K562 (cell line): ENCODE results near the gene MIS18A. TPM values are rescaled to one million over a fixed set of nuclear protein-coding genes. Genes with fewer than 3 reads are reported as not detected.

Experiments used
- ATF2 ChIP-seq: sonication (generic); formaldehyde crosslinking; IDR thresholded peaks from 2 replicates; pipeline ENCODE4 v1.8.1; 2022; ENCODE audit warnings: missing genetic modification reagents
- DPF2 ChIP-seq: fragments of 450-650 bp; IDR thresholded peaks from 2 replicates; pipeline ENCODE4 v1.6.1; 2016
- EP400 ChIP-seq: fragments of 450-650 bp; IDR thresholded peaks from 2 replicates; pipeline ENCODE4 v1.6.1; 2017; ENCODE audit warnings: antibody characterized with exemption, mild to moderate bottlenecking, moderate library complexity
- FIP1L1 ChIP-seq: fragments of 200-400 bp; formaldehyde crosslinking; IDR thresholded peaks from 2 replicates; pipeline ENCODE4 v1.6.1; 2018; ENCODE audit warnings: mild to moderate bottlenecking, low read depth, low read length; ENCODE audit not compliant: poor library complexity, severe bottlenecking
- FOXA3 ChIP-seq, 2 experiments: fragments of 450-650 bp in 1 of 2; sonication (generic) in 1 of 2; formaldehyde crosslinking; IDR thresholded peaks in 1 of 2; conservative IDR thresholded peaks in 1 of 2; 2 replicates each; pipeline versions ENCODE4 v1.4.0 to v1.8.0; 2020 to 2022; ENCODE audit warnings: mild to moderate bottlenecking in 2 of 2, missing genetic modification reagents in 1 of 2
- FOXJ2 ChIP-seq: fragments of 200-800 bp; sonication (Bioruptor generic); IDR thresholded peaks from 2 replicates; pipeline ENCODE4 v1.6.1; 2016; ENCODE audit warnings: missing genetic modification characterization, missing compliant biosample characterization
- ILF3 ChIP-seq: fragments of 450-650 bp; IDR thresholded peaks from 2 replicates; pipeline ENCODE4 v1.6.1; 2018; ENCODE audit warnings: antibody characterized with exemption, mild to moderate bottlenecking, moderate library complexity, borderline replicate concordance
- MAX ChIP-seq: sonication (generic); formaldehyde crosslinking; IDR thresholded peaks from 2 replicates; pipeline ENCODE4 v1.9.0; 2022; ENCODE audit warnings: mild to moderate bottlenecking, missing genetic modification reagents
- MCM3 ChIP-seq: fragments of 450-650 bp; IDR thresholded peaks from 2 replicates; pipeline ENCODE4 v1.6.1; 2016
- MXI1 ChIP-seq: IDR thresholded peaks from 2 replicates; pipeline ENCODE4 v1.6.1; 2011; ENCODE audit warnings: low read depth, mild to moderate bottlenecking, improper control_type of control experiment, low read length
- MYNN ChIP-seq, 2 experiments: sonication (generic); formaldehyde crosslinking in 1 of 2; IDR thresholded peaks; 2 replicates each; pipeline versions ENCODE4 v1.5.0 to v1.6.1; 2016 to 2020; ENCODE audit warnings: antibody characterized with exemption in 1 of 2, missing genetic modification reagents in 1 of 2
- PREB ChIP-seq: sonication (generic); formaldehyde crosslinking; IDR thresholded peaks from 2 replicates; pipeline ENCODE4 v1.8.1; 2023; ENCODE audit warnings: mild to moderate bottlenecking, missing genetic modification reagents
- RBM25 ChIP-seq: fragments of 200-400 bp; formaldehyde crosslinking; IDR thresholded peaks from 2 replicates; pipeline ENCODE4 v1.6.1; 2018; ENCODE audit warnings: low read length, low read depth, moderate library complexity; ENCODE audit not compliant: severe bottlenecking
- SNRNP70 ChIP-seq: fragments of 200-400 bp; formaldehyde crosslinking; optimal IDR thresholded peaks from 2 replicates; pipeline ENCODE3; 2017; ENCODE audit warnings: low read depth, low read length
- SRSF9 ChIP-seq: fragments of 200-400 bp; formaldehyde crosslinking; IDR thresholded peaks from 2 replicates; pipeline ENCODE4 v1.6.1; 2017; ENCODE audit warnings: low read depth, low read length, borderline replicate concordance
- TAF9B ChIP-seq: fragments of 450-650 bp; IDR thresholded peaks from 2 replicates; pipeline ENCODE4 v1.6.1; 2018; ENCODE audit warnings: mild to moderate bottlenecking; ENCODE audit not compliant: partially characterized antibody
- TBP ChIP-seq: optimal IDR thresholded peaks from 2 replicates; pipeline ENCODE3; 2011; ENCODE audit warnings: low read depth, low read length, improper control_type of control experiment
- YY1 ChIP-seq, 3 experiments: IDR thresholded peaks; 2 replicates each; pipeline ENCODE4 v1.6.1; 2011; ENCODE audit warnings: low read length in 2 of 3, mild to moderate bottlenecking in 2 of 3, moderate library complexity in 2 of 3, borderline replicate concordance in 1 of 3, control low read depth in 1 of 3, low read depth in 1 of 3; ENCODE audit not compliant: insufficient read depth in 3 of 3, insufficient replicate concordance in 2 of 3, control insufficient read depth in 1 of 3, insufficient read length in 1 of 3; ENCODE audit errors: extremely low read depth in 1 of 3
- ZNF232 ChIP-seq: sonication (generic); formaldehyde crosslinking; IDR thresholded peaks from 2 replicates; pipeline ENCODE4 v1.8.0; 2022; ENCODE audit warnings: mild to moderate bottlenecking, missing genetic modification reagents
- ZNF444 ChIP-seq: fragments of 250-450 bp; sonication (Bioruptor Pico); IDR thresholded peaks from 2 replicates; pipeline ENCODE4 v1.4.0; 2020; ENCODE audit warnings: mild to moderate bottlenecking, moderate library complexity
- ZNF639 ChIP-seq, 2 experiments: fragments of 200-800 bp in 1 of 2; sonication (Bioruptor generic) in 1 of 2; sonication (generic) in 1 of 2; formaldehyde crosslinking in 1 of 2; IDR thresholded peaks in 1 of 2; conservative IDR thresholded peaks in 1 of 2; 2 replicates each; pipeline versions ENCODE4 v1.5.0 to v1.6.1; 2016 to 2020; ENCODE audit warnings: missing compliant biosample characterization in 1 of 2, missing genetic modification characterization in 1 of 2, missing genetic modification reagents in 1 of 2
- ZNF668 ChIP-seq: fragments of 250-450 bp; sonication (Bioruptor Pico); IDR thresholded peaks from 2 replicates; pipeline ENCODE4 v1.8.0; 2022; ENCODE audit warnings: mild to moderate bottlenecking, inconsistent platforms
- ZNF695 ChIP-seq: fragments of 450-650 bp; formaldehyde crosslinking; IDR thresholded peaks from 2 replicates; pipeline ENCODE4 v1.4.0; 2020; ENCODE audit warnings: mild to moderate bottlenecking, moderate library complexity
- polyA plus RNA-seq, 8 experiments: library from polyadenylated mRNA; depleted of rRNA in 4 of 8; stranded (reverse) in 5 of 8; unstranded in 3 of 8; fragments of >200 nt; fragmentation: Nextera tagmentation in 2 of 8; fragmentation: Illumina TruSeq in 1 of 8; extraction: Ambion mirVana in 2 of 8; extraction: Trizol in 1 of 8; gene quantifications; 2 replicates each; pipeline versions ENCODE4 v1.2.1 to v1.2.3, GENCODE V29; 2011 to 2014; ENCODE audit warnings: inconsistent platforms in 1 of 8, missing spikeins in 1 of 8
- total RNA-seq, 7 experiments: library from RNA; depleted of rRNA in 6 of 7; stranded (reverse); fragments of >200 nt in 6 of 7; fragmentation: Illumina TruSeq in 2 of 7; extraction: Trizol in 2 of 7; gene quantifications; 2 replicates each; pipeline versions ENCODE4 v1.2.1 to v1.2.3, GENCODE V29; 2011 to 2021; ENCODE audit warnings: low replicate concordance in 1 of 7

Gene MIS18A
- total and polyA plus RNA-seq, 9 of the 15 experiments (the other 6 are each of a cell fraction or from before 2014, with no cell fraction given): 17.7 to 75.3 (median 60.3) TPM

GRCh38 chr21:32278518-32279376 lies at the start of gene MIS18A (continued):
- TF ChIP-seq MAX (CRISPR knock-in tag): peak; percentile 88
- 0 out of 4 replicates have a peak, but pooled peaks of 1 of the 2 experiments have one; percentile 14 for TF ChIP-seq FOXA3 (CRISPR knock-in tag; conservative IDR thresholded peaks at IDR 0.05 in 1 of 2, IDR thresholded peaks at IDR 0.05 in 1 of 2)
- TF ChIP-seq ZNF695 (CRISPR knock-in tag): no peak
- peak; percentile 96 for TF ChIP-seq EP400
- peak; percentile 63; the same call in 1 of the 2 replicates for TF ChIP-seq FOXJ2
- TF ChIP-seq ZNF639 (CRISPR knock-in tag; conservative IDR thresholded peaks at IDR 0.05 in 1 of 2, IDR thresholded peaks at IDR 0.05 in 1 of 2): peak in 1 of 2 experiments; percentile 81; a peak in 1 of 4 replicates
- no peak for TF ChIP-seq ATF2
- TF ChIP-seq ZNF668 (CRISPR knock-in tag): no peak
- TF ChIP-seq MYNN (IDR thresholded peaks at IDR 0.05): no peak
- TF ChIP-seq MYNN (CRISPR knock-in tag; IDR thresholded peaks at IDR 0.05): no peak
- TF ChIP-seq SRSF9: no peak
- TF ChIP-seq PREB (CRISPR knock-in tag): no peak
- TF ChIP-seq YY1 (IDR thresholded peaks at IDR 0.05; ENCODE audit: borderline replicate concordance in 1 of 3, control insufficient read depth in 1 of 3, extremely low read depth in 1 of 3, insufficient read depth in 3 of 3, insufficient read length in 1 of 3, insufficient replicate concordance in 2 of 3, low read depth in 1 of 3, low read length in 2 of 3): peak; percentile 42 to 91 (median 84)
- no peak for TF ChIP-seq DPF2
- TF ChIP-seq FIP1L1: peak; percentile 69
- TF ChIP-seq ZNF232 (CRISPR knock-in tag): peak; percentile 81; the same call in 1 of the 2 replicates
- no peak for TF ChIP-seq ILF3
- TF ChIP-seq MCM3: no peak
- peak; percentile 86 for TF ChIP-seq TAF9B
- TF ChIP-seq ZNF444 (CRISPR knock-in tag): no peak
- no peak for TF ChIP-seq SNRNP70
- peak; percentile 71 for TF ChIP-seq TBP
- no peak for TF ChIP-seq RBM25
- TF ChIP-seq MXI1: peak; percentile 56; the same call in 1 of the 2 replicates
